CD4-positive, alpha-beta T cell treated with Interleukin-4 for 1 hour (primary cell): ENCODE measurements around the gene LENG9.
A peak's percentile ranks its signal among the peaks of the same experiment; 100 is the strongest.

Experiments
- DNase-seq, 2 donors: peaks; one replicate each; pipeline ENCODE4 v3.0.0-alpha.2; 2020 to 2022

The LENG9 gene

GRCh38 chr19:54436031-54436523, 27.5 kb downstream of the LENG9 start:
- DNase-seq = no peak

DNA sequence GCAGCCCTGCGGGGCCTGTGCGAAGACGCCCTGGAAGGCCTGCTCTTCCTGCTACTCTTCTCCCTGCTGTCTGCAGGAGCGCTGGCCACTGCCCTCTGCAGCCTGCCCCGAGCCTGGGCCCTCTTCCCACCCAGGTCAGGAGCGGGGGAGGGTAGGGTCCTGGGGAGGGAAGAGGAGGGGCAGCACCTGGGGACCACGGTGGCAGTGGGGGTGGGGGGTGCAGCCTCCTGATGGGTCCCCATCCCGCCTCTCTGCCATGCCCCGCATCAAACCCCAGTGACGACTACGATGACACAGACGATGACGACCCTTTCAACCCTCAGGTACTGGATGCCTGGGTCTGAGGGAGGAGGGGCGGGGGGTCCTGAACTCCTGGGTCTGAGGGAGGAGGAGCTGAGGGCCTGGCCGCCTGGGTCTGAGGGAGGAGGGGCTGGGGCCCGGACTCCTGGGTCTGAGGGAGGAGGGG, 28.0 kb downstream of the LENG9 start:
- no peak for DNase-seq

GRCh38 chr19:54434873-54435214, 28.7 kb downstream of the LENG9 start:
- no peak for DNase-seq

- no peak for DNase-seq
Observed at GRCh38 chr19:54434112-54434872, 29.3 kb downstream of the LENG9 start.

DNA sequence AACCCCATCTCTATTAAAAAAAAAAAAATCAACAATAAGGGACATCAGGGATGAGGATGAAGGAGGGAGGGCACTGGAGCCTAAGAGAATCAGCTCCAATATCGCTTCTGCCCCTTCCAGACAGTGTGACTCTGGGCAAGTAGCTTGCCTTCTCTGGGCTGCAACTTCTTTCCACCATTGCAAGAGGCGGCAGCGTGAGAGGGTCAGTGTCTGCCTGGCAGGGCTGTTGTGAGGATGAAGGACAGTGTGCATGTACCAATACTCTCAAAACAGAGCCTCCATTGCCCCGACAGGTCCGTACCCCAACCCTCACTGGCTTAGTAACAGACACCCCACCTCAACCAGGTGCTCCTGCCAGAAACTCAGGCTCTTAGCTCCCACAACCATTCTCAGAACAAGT, 29.9 kb downstream of the LENG9 start:
- no peak for DNase-seq

- no peak for DNase-seq
Observed at GRCh38 chr19:54432144-54432738, 31.3 kb downstream of the LENG9 start.

DNA sequence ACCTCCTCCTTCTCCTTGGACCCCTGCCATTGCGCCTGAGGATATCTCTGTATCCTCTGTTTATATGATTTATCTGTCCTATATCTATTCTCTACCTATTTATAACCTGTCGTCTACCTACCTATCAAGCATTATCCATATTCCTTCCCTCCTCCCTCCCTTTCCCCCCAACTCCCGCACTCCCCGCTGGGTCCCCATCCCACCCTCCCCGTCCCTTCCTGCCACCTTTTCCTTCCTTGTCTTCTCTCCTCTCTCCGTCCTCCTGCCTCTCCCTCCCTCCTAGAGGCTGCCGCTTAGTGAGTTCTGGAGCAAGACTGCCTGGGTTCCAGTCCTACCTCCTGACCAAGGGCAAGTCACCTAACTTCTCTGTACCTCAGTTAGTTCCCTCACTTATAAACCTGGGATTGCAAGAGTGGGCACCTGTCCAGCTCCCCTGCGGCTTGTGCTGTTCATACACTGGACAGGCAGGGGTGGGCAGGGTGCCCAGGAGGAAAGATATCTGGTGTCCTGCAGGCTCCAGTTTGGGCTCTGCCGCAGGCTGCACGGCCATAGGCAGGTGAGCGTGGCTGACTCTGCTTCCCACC, 32.2 kb downstream of the LENG9 start:
- no peak for DNase-seq

- peak; percentile 33 to 48 for DNase-seq
Observed at GRCh38 chr19:54430306-54431254, 33.0 kb downstream of the LENG9 start.

GRCh38 chr19:54429545-54430227, 33.9 kb downstream of the LENG9 start:
- DNase-seq = no peak

DNA sequence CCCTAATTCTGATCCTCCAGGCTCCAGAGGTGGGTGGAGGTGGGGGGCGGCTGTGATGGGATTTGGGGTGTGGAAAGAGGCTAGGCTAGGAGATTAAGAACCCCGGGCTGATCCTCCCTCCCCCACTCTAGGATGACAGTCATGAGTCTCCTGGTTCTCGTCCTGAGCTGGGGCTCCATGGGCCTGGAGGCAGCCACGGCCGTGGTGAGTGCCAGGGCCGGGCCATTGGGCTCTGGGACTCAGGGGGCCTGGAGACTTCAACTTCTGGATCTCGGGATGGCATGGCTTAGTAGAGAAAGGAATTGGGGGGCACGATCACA, 34.4 kb downstream of the LENG9 start:
- no peak for DNase-seq

DNA sequence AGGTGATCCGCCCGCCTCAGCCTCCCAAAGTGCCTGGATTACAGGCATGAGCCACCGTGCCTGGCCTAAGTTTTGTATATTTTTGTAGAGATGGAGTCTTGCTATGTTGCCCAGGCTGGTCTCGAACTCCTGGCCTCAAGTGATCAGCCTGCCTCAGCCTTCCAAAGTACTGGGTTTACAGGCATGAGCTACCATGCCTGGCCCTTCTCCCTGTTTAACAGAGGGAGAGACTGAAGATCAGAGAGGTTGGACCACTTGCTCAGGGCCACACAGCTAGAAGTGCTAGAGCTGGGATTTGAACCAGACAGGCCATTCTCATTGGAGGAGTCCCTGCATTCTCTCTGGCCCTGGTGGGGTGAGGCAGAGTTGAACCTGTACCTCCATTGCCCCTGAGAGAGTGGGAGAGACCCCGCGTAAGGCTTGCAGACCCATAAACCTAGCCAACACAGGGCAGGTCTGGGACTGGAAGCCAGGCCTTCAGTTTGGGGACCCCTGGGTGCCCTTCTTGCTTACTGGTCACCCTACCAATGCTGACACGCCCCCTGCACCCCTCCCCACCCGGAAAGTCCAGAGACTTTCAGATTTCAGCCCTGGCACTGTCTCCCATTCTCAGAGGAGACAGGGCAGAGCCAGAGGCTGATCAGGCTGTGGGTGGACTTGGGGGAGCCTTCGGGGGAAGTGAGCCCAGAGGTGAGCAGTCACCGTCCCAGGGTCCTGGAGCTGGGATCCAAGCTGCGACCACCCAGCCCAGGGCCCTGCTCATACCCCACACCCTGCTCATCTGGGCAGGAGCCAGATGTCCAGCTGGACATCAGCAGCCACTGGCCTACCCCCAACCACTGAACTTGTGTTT, 35.0 kb downstream of the LENG9 start:
- DNase-seq = no peak

- no peak for DNase-seq
Observed at GRCh38 chr19:54427586-54427985, 36.0 kb downstream of the LENG9 start.

- DNase-seq = no peak
Observed at GRCh38 chr19:54426291-54426931, 37.2 kb downstream of the LENG9 start.

GRCh38 chr19:54425382-54425723, 38.2 kb downstream of the LENG9 start:
- DNase-seq = no peak

- no peak for DNase-seq
Observed at GRCh38 chr19:54424660-54425381, 38.8 kb downstream of the LENG9 start.

DNA sequence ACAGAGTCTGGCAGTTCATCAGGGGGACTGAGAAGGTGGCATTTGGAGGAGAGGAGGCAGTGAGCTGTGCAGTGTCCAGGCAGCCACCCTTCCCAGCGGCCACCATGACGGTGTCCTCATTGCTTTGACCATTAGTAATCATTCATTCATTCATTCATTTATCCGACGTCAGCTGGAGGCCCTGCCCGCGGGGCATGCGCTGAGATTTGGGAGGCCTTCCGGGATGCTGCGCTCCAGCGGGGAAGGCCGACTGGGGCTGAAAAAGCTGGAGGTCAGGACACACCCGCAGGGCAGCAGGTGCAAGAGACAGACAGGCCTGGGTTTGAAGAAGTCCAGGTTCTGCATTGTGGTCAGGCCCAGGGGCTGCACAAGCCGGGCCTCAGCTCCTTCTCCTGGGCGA, 39.4 kb downstream of the LENG9 start:
- DNase-seq = no peak

DNA sequence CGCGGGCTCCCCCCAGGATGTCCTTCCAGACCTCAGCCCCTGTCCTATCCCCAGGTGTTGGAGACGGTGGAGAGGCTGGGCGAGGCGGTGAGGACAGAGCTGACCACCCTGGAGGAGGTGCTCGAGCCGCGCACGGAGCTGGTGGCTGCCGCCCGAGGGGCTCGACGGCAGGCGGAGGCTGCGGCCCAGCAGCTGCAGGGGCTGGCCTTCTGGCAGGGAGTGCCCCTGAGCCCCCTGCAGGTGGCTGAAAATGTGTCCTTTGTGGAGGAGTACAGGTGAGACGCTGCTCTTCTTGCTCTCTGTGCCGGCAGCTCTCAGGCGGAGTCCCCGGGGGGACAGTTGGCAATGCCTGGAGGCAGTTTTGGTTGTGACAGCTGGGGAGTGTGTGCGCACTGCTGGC, 41.4 kb downstream of the LENG9 start:
- no peak for DNase-seq

DNA sequence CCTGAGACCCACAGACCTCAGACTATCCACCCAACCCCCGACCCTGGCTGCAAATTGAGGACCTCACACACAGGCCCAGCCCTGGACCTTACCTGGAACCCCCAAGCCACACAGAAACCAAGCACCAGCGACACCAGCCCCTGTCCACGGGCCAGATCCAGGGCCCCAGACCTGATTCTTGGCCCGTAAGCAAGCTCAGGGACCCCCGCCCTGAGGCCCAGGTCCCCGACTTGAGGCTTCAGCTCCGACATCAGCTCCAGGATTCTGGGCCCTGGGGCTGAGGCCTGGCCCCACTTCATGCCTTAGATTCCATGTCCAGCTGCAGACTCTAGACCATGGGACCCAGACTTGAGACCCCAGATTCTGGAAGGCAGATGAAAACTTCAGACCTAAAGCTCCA, 42.1 kb downstream of the LENG9 start:
- no peak for DNase-seq

GRCh38 chr19:54421169-54421516, 42.4 kb downstream of the LENG9 start:
- no peak for DNase-seq

DNA sequence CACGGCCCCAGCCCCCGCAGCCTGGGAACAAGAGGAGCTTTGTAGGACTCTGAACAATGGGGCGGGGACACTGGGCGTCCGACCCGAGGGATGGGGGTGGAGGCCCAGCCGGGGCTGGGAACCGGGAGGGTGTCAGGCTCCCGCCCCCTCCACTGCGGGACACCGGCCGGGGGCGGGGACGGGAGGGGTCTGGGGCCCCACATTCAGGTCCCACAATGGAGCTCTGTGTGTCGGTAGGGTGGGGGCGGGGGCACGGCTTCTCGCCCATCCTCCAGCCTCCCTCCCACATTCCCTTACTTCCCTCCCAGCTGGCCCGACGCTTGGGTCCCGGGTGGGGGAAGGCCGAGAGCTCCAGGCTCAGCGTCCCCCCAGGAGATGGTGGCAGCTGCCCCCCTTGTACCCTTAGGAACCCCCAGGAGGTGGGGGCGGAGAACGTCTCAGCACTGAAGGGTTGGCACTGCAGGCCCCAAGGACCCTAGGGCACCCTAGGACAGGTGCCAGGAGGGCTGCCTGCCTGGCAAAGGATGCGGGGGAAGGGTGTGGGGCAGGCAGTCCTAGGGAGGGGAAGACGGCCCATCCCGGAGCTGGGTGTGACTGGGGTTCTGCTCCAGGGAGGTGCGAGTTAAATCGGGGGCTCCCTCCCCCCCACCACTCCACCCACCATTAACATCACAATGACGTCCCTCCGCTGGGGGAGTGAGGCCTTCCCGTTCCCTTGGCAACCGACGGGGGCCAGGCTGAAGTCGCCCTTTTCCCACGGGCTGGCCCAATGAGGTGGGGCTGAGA, 43.0 kb downstream of the LENG9 start:
- no peak for DNase-seq
